Kidney (tissue), 14 donors: ENCODE results near the gene UBN1. TPM values are rescaled to one million over a fixed set of nuclear protein-coding genes. Genes with fewer than 3 reads are reported as not detected.

Source experiments
- DNase-seq, 5 donors: peaks; one replicate each; pipeline ENCODE4 v3.0.0-alpha.2; 2013 to 2020
- FAIRE-seq: peaks from 2 replicates; lab custom pipeline; 2012; peaks lifted over from hg19 to GRCh38; lab: Jason Lieb, UNC
- H3K27ac ChIP-seq, 2 donors: one replicate each; pipeline ENCODE4 v1.7.0; 2013; ENCODE audit warnings: low read depth in 2 of 2, low read length in 2 of 2, inconsistent platforms in 1 of 2
- H3K27me3 ChIP-seq: one replicate; pipeline ENCODE4 v1.7.1; 2013; ENCODE audit warnings: low read length, inconsistent platforms; ENCODE audit not compliant: control insufficient read depth, insufficient read depth
- H3K36me3 ChIP-seq, 3 donors: one replicate each; pipeline versions ENCODE4 v1.7.0 to v1.7.1; 2013; ENCODE audit warnings: low read length in 3 of 3, control low read depth in 1 of 3, inconsistent platforms in 1 of 3; ENCODE audit not compliant: insufficient read depth in 3 of 3, control insufficient read depth in 2 of 3
- H3K4me1 ChIP-seq, 3 donors: one replicate each; pipeline versions ENCODE4 v1.7.0 to v1.7.1; 2013; ENCODE audit warnings: low read length in 3 of 3, inconsistent platforms in 1 of 3, low read depth in 1 of 3; ENCODE audit not compliant: control insufficient read depth in 2 of 3, insufficient read depth in 2 of 3
- H3K4me3 ChIP-seq, 3 donors: one replicate each; pipeline versions ENCODE4 v1.7.0 to v1.8.1; 2013; ENCODE audit warnings: low read length in 3 of 3, control low read depth in 1 of 3, inconsistent platforms in 1 of 3
- H3K9ac ChIP-seq, 3 donors: one replicate each; pipeline versions ENCODE4 v1.7.0 to v1.7.1; 2013; ENCODE audit warnings: low read length in 3 of 3, control low read depth in 1 of 3, inconsistent platforms in 1 of 3
- H3K9me3 ChIP-seq, 3 donors: one replicate each; pipeline versions ENCODE4 v1.7.0 to v1.7.1; 2013; ENCODE audit warnings: low read length in 3 of 3, control low read depth in 1 of 3, inconsistent platforms in 1 of 3; ENCODE audit not compliant: control insufficient read depth in 2 of 3, insufficient read depth in 1 of 3
- intact Hi-C: fragments of 100-400 bp; cut with DNase I; formaldehyde crosslinking; loops from one replicate; pipeline ENCODE4 v1.11.1; 2022
- polyA plus RNA-seq: library from polyadenylated mRNA; stranded (reverse); fragments of 350-450 nt; fragmentation: Illumina TruSeq; extraction: RNeasy Lipid Tissue Mini Kit (QIAGEN cat#74804); gene quantifications from one replicate; pipeline ENCODE4 v1.2.3, GENCODE V29; 2014; ENCODE audit warnings: low read depth, low replicate concordance; ENCODE audit not compliant: insufficient read depth
- total RNA-seq: library from RNA; stranded (reverse); fragmentation: NEBNext Ultra II Directional; extraction: Animal tissue kit (Norgen Biotek cat#: 25700); gene quantifications from one replicate; pipeline ENCODE4 v1.2.1, GENCODE V29; 2021
- TF ChIP-seq, protein P1 (sequence below): IDR thresholded peaks from 3 replicates; pipeline ENCODE4 v1.5.1; 2012; ENCODE audit warnings: mild to moderate bottlenecking, moderate library complexity, borderline replicate concordance; ENCODE audit not compliant: insufficient read depth; ENCODE audit errors: extremely low read depth
- donor health status: control.
- donor health status: control.
- donor health status: control.
- donor health status: control.
- donor health status: control.
- donor health status: DM: yes; HTN: yes; CAD: no.
- donor health status: Normal renal cell carcinoma (clear cell type).

Gene UBN1
- total and polyA plus RNA-seq, 2 donors from 2014 or later = 6.1 to 28.6 TPM

DNA sequence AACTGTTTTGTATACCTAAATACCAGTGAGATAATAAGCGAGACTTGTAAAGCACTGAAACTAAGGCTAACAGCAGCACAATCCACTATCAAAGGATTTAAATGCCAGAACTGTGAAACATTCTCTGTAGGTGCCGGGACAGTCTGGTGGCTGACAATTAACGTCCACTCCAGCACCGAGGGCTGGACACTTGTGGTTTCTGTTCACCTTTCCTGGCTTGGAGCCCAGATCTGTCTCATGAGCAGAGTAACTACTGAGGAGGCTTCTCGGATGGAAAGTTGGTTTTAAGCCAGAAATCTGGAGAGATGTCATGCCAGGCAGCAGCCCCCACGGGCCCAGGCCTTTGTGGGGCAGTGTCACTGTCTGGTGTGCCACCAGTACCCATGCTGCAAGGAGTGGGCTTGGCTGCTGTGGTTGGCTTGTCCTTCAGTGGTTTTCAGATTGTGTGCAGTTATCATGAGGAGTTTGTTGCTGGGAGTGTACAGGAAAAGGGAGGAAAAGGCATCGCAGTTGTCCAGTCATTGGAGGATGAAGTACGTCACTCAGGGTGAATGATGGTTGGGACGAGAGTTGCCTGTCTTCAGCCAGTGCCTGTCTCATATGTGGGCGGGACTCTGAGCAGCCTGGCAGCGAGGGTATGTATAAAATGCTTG, 35.5 kb downstream of the UBN1 start:
- H3K36me3 ChIP-seq = peaks cover 19 to 64% (median 53%) of the 10 kb centered on the region in 3 donors
- DNase-seq = peak in 2 of 5 donors; percentile 31 to 79
- no peak overlapping the region for H3K9ac ChIP-seq
- TF ChIP-seq, protein P1, sequence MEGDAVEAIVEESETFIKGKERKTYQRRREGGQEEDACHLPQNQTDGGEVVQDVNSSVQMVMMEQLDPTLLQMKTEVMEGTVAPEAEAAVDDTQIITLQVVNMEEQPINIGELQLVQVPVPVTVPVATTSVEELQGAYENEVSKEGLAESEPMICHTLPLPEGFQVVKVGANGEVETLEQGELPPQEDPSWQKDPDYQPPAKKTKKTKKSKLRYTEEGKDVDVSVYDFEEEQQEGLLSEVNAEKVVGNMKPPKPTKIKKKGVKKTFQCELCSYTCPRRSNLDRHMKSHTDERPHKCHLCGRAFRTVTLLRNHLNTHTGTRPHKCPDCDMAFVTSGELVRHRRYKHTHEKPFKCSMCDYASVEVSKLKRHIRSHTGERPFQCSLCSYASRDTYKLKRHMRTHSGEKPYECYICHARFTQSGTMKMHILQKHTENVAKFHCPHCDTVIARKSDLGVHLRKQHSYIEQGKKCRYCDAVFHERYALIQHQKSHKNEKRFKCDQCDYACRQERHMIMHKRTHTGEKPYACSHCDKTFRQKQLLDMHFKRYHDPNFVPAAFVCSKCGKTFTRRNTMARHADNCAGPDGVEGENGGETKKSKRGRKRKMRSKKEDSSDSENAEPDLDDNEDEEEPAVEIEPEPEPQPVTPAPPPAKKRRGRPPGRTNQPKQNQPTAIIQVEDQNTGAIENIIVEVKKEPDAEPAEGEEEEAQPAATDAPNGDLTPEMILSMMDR = no peak
- H3K27ac ChIP-seq = no peak overlapping the region
- intact Hi-C loops = no loop called here
- no peaks in the 10 kb centered on the region for H3K9me3 ChIP-seq
- H3K4me1 ChIP-seq = peaks cover 0 to 14% (median 2%) of the 10 kb centered on the region in 3 donors
- no peak for FAIRE-seq
- H3K27me3 ChIP-seq = no peaks in the 10 kb centered on the region
- H3K4me3 ChIP-seq = no peak overlapping the region

DNA sequence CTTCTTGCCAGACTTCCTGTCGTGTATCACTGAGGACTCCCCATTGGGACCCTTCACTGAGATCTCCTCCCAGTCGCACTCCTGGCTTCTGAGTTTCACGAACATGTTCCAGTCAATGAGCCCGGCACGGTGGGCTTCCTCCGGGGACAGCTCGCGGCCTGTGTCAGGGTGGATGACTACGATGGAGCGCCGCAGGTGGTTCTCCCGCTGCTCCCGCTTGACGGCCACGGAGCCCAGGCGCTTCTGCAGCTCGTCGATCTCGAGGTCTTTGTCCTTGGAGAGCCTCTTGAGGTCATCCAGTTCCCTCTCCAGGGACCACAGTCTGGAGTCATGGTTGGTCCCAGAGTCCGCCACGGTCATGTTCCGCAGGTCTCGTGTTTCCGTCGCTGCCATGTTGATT, 36.2 kb downstream of the UBN1 start:
- TF ChIP-seq, protein P1 = no peak
- Histone ChIP-seq H3K36me3 (peaks cover 15 to 61% (median 50%) of the 10 kb centered on the region in 3 donors), H3K4me3 (no peak overlapping the region), H3K4me1 (peaks cover 0 to 14% (median 2%) of the 10 kb centered on the region in 3 donors), H3K27ac (no peak overlapping the region), H3K9ac (no peak overlapping the region), H3K27me3 (no peaks in the 10 kb centered on the region), H3K9me3 (no peaks in the 10 kb centered on the region)
- FAIRE-seq (no peak), DNase-seq (no peak)
- intact Hi-C loops = no loop called here

DNA sequence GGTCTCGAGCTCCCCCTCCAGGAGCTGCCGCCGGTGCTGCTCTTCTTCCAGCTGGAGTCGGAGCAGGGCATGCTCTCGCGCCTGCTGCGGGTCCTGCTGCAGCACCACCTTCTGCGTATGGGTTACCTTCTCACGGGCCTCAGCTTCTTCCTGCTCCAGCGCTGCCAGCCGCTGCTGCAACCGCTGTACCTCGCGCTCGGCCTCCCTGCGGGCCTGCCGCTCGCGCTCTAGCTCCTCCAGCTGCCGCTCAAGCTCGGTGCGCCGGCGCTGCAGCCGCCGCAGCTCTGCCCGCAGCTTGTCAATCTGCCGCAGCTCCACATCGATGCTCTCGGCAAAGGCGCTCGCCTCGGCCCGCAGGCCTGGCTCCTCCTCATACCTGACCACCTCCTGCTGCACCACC, 36.9 kb downstream of the UBN1 start:
- no peak for FAIRE-seq
- Histone ChIP-seq H3K9me3 (no peaks in the 10 kb centered on the region), H3K4me1 (peaks cover 0 to 14% (median 2%) of the 10 kb centered on the region in 3 donors), H3K27me3 (no peaks in the 10 kb centered on the region), H3K9ac (no peak overlapping the region), H3K36me3 (peaks cover 12 to 55% (median 47%) of the 10 kb centered on the region in 3 donors), H3K4me3 (no peak overlapping the region), H3K27ac (no peak overlapping the region)
- DNase-seq = no peak
- TF ChIP-seq, protein P1 = no peak
- intact Hi-C loops = no loop called here
